HG02870 (cell line): ENCODE data around the gene HSF2.
"Not testable (repeated sequence)": the region's sequence is repeated elsewhere in the genome, so short reads cannot be mapped to it uniquely, and the experiment has no call there.

Experiments used
- ATAC-seq: cut with Tn5 transposase; IDR thresholded peaks from one replicate; pipeline ENCODE4 v1.9.1; 2021; ENCODE audit warnings: mild to moderate bottlenecking, moderate library complexity; ENCODE audit not compliant: unreplicated experiment

Gene HSF2

GRCh38 chr6:122449069-122449468, 49.6 kb downstream of the HSF2 start:
- peak; percentile 72 for ATAC-seq

DNA sequence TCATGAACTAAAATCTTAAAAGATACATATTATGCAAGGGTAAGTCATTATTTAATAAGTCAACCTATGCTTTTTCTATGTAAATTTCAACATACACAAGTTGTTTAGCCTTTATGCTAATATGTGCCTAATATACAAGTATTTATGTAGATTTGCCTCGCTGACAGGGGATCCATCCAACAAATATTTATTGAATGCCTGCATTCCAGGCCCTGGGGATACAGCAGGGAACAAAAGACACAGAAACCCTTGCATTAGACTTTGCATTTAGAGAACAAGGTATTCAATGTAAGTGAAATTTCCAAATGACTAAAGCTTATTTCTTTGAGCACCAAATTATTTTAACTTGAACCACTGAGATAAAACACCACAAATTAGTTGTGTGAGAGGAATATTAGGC, 53.1 kb downstream of the HSF2 start:
- no peak for ATAC-seq

DNA sequence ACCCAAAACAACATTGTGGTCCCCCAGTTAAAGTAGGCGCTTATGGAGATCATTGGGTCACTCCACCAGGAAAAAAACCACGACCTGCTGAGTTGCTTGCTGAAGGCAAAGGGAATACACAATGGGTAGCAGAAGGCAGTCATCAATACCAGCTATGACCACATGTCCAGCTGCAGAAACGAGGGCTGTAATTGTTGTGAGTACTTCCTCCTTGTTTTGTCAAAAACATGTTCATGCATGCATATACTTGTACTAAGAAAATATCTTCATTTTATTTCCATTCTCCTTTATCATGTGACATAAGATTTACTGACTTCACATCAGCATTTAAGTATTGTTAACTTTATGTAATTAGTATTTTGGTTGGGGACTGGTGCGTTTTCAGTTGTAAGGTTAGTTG, 55.2 kb downstream of the HSF2 start:
- ATAC-seq: no peak

GRCh38 chr6:122455116-122455515, 55.7 kb downstream of the HSF2 start:
- not testable (repeated sequence) for ATAC-seq

- no peak for ATAC-seq
Observed at GRCh38 chr6:122458087-122458486, 58.6 kb downstream of the HSF2 start.

DNA sequence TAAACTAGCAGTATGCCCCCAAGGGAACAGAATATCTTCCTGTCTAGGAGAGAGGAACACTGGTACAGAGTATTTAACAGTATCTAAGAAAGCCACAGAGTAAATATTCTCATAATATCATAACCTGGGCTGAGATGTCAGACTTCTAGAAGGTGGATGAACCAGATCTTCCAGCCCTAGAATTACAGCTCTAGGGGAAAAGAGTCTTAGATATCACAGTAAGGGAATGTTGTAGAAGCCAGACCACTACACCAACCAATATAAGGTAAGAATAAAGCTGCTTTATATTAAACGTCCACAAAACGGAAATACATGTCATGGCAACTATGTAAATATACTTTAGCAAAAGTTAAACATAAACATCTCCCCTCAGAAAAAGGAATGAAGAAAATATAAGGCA, 59.8 kb downstream of the HSF2 start:
- ATAC-seq: no peak

- ATAC-seq: not testable (repeated sequence)
Observed at GRCh38 chr6:122459865-122460416, 60.5 kb downstream of the HSF2 start.

DNA sequence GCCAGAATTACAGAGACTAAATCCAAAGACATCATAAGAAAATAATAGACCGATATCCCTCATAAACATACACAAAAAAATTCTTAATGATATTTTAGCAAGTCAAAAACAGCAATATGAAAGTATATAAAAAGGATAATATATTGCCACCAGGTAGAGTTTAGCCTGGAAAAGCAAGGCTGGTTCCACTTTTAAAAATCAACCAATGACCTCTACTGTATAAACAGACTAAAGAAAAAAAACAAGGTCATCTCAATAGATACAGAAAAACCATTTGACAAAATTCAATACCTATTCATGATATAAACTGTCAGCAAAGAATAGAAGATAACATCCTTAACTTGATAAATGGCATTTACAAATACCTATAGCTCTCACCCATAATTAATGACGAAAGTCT, 62.4 kb downstream of the HSF2 start:
- no peak for ATAC-seq

GRCh38 chr6:122471107-122472021, 71.9 kb downstream of the HSF2 start, which contains the start of gene SERINC1:
SERINC1 (minus strand) TSS chr6:122471807; CDS start chr6:122471737, 70 bp downstream.
- ATAC-seq: peak; percentile 99

- ATAC-seq: peak; percentile 50
Observed at GRCh38 chr6:122472022-122472340, 72.5 kb downstream of the HSF2 start.

GRCh38 chr6:122476131-122476530, 76.7 kb downstream of the HSF2 start:
- no peak for ATAC-seq

- ATAC-seq: no peak
Observed at GRCh38 chr6:122482750-122483080, 83.3 kb downstream of the HSF2 start.
